HG03060 (cell line): ENCODE measurements around the gene BCAP31.

Experiments used
- ATAC-seq: cut with Tn5 transposase; IDR thresholded peaks from one replicate; pipeline ENCODE4 v1.9.1; 2021; ENCODE audit warnings: low read depth, moderate number of reproducible peaks; ENCODE audit not compliant: unreplicated experiment

BCAP31 gene

GRCh38 chrX:153724252-153725038 lies at the start of gene BCAP31, which contains the start of gene ABCD1:
TSS of gene BCAP31 (minus strand) at chrX:153724387. CDS start at chrX:153723244, 1,143 bp downstream.
TSS of gene ABCD1 (plus strand) at chrX:153724856. CDS start at chrX:153725267, 411 bp downstream.
- ATAC-seq = no peak

- no peak for ATAC-seq
These were observed 49.0 kb upstream of the BCAP31 start for GRCh38 chrX:153773218-153773611.

- no peak for ATAC-seq
These were observed 48.4 kb upstream of the BCAP31 start for GRCh38 chrX:153772316-153773217.

GRCh38 chrX:153771415-153772315 lies 47.5 kb upstream of the BCAP31 start:
- ATAC-seq = no peak

GRCh38 chrX:153770601-153771414 lies 46.6 kb upstream of the BCAP31 start:
- no peak for ATAC-seq

- no peak for ATAC-seq
These were observed 45.8 kb upstream of the BCAP31 start for GRCh38 chrX:153769865-153770600.

GRCh38 chrX:153769158-153769864 lies 45.1 kb upstream of the BCAP31 start:
- no peak for ATAC-seq

- ATAC-seq = no peak
These were observed 44.3 kb upstream of the BCAP31 start for GRCh38 chrX:153768311-153769157.

- no peak for ATAC-seq
These were observed 43.5 kb upstream of the BCAP31 start for GRCh38 chrX:153767674-153768055.

- no peak for ATAC-seq
These were observed 42.9 kb upstream of the BCAP31 start for GRCh38 chrX:153766871-153767673.

GRCh38 chrX:153766098-153766817 lies 42.1 kb upstream of the BCAP31 start:
- ATAC-seq = no peak

GRCh38 chrX:153765138-153766079 lies 41.2 kb upstream of the BCAP31 start:
- ATAC-seq = no peak

- ATAC-seq = no peak
These were observed 40.6 kb upstream of the BCAP31 start for GRCh38 chrX:153764786-153765137.

GRCh38 chrX:153763989-153764755 lies 40.0 kb upstream of the BCAP31 start, which contains the start of gene PLXNB3:
TSS of gene PLXNB3 (plus strand) at chrX:153764249. CDS start at chrX:153765536, 1,287 bp downstream.
- no peak for ATAC-seq
